ENCODE data around the gene DNAJC13. TPM values are rescaled to one million over a fixed set of nuclear protein-coding genes. Genes with fewer than 3 reads are reported as not detected.

DNAJC13 gene
- total RNA-seq, 1 experiment from 2014 or later: 18.1 TPM

GRCh38 chr3:132573797-132574211 is 156.5 kb downstream of the DNAJC13 start:
- no peak overlapping the region for H2BK120ac ChIP-seq (ENCODE audit: low read depth, low read length, poor library complexity, severe bottlenecking)
- no CpG with 5 or more reads among the region's 5 CpGs for WGBS (ENCODE audit: extremely low coverage, insufficient read length, low lambda C conversion rate)
- TF ChIP-seq CTCF (conservative IDR thresholded peaks at IDR 0.05): no peak

More at GRCh38 chr3:132573797-132574211, 156.5 kb downstream of the DNAJC13 start:
- Histone ChIP-seq H3K79me2 (ENCODE audit: insufficient read depth, low read length) (no peaks in the 10 kb centered on the region), H4K8ac (replicated peaks; ENCODE audit: insufficient read length, low read depth, low read length) (no peak overlapping the region), H3T11ph (ENCODE audit: low read length) (no peak overlapping the region), H2BK15ac (ENCODE audit: low read depth, low read length) (no peak overlapping the region), H3K9me3 (ENCODE audit: control insufficient read depth, low read depth, low read length) (no peaks in the 10 kb centered on the region), H4K91ac (ENCODE audit: insufficient read length, low read depth, low read length) (no peak overlapping the region), H3K4me2 (ENCODE audit: insufficient read depth, insufficient read length, low read length) (no peak overlapping the region), H2BK20ac (ENCODE audit: low read depth, low read length, poor library complexity, severe bottlenecking) (no peak overlapping the region), H3K9ac (ENCODE audit: extremely low read depth, insufficient read length, low read length) (no peak overlapping the region), H2AFZ (ENCODE audit: low read length) (no peak overlapping the region), H3K18ac (ENCODE audit: insufficient read length, low read depth, low read length) (no peak overlapping the region), H3K23me2 (ENCODE audit: insufficient read length, low read depth, low read length, poor library complexity, severe bottlenecking) (no peaks in the 10 kb centered on the region), H4K20me1 (ENCODE audit: control insufficient read depth, insufficient read depth, insufficient read length) (no peaks in the 10 kb centered on the region), H3K23ac (ENCODE audit: insufficient read length, low read depth, low read length) (no peak overlapping the region), H3K79me1 (ENCODE audit: insufficient read depth, low read depth, low read length, poor library complexity, severe bottlenecking) (no peaks in the 10 kb centered on the region), H2AK5ac (ENCODE audit: insufficient read length, low read length) (no peak overlapping the region), H2BK5ac (ENCODE audit: insufficient read length, low read length) (no peak overlapping the region), H3K4me1 (ENCODE audit: insufficient read depth, low read length) (no peaks in the 10 kb centered on the region), H4K5ac (ENCODE audit: insufficient read length, low read depth, low read length) (no peak overlapping the region), H3K14ac (ENCODE audit: insufficient read depth, low read length) (no peak overlapping the region), H3K4ac (ENCODE audit: low read depth, low read length) (no peak overlapping the region), H2BK12ac (ENCODE audit: insufficient read length, low read depth, low read length) (no peak overlapping the region), H3K27ac (ENCODE audit: insufficient read length, low read depth, low read length) (no peak overlapping the region), H3K27me3 (ENCODE audit: insufficient read depth, low read length) (no peaks in the 10 kb centered on the region), H3K56ac (ENCODE audit: insufficient read length, low read depth, low read length) (no peak overlapping the region)
- DNase-seq: no peak
- Mint-ChIP-seq H3K27ac (no peak overlapping the region), H3K27me3 (ENCODE audit: low read depth) (no peaks in the 10 kb centered on the region), H3K4me1 (no peaks in the 10 kb centered on the region), H3K36me3 (ENCODE audit: insufficient read depth in 1 of 3, low read depth in 3 of 3) (peaks cover 6 to 17% (median 13%) of the 10 kb centered on the region in 3 experiments; a peak in 6 of 7 replicates), H3K4me3 (no peak overlapping the region), H3K9me3 (peaks cover 0 to 4% of the 10 kb centered on the region in 2 experiments; a peak in 3 of 5 replicates)
